GM12872 (cell line): ENCODE data around the gene DUSP21.

Source experiments
- CTCF ChIP-seq: IDR thresholded peaks from 3 replicates; pipeline ENCODE4 v1.5.1; 2011; ENCODE audit warnings: low read depth, mild to moderate bottlenecking, low read length, moderate library complexity; ENCODE audit not compliant: insufficient read depth

The DUSP21 gene

GRCh38 chrX:44881549-44881948 lies 37.7 kb downstream of the DUSP21 start:
- no peak for TF ChIP-seq CTCF

DNA sequence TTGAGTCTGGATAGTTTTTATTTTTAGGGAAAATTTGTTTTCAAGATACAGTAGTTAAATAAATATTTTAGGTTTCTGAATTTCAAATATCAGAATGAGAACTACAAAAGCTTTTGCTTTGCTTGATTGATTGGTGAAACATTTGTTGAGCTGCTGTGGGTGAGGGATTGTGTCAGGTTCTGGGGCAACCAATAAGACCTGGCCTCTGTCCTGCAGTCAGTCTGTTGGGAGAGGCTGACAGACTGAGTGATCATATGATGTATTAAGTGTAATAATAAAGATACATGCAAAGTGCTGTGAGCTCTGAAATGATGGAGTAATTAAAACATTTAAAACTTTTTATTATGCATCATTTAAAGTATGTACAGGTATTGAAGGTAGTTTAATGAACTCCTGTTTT lies 38.8 kb downstream of the DUSP21 start:
- no peak for TF ChIP-seq CTCF

DNA sequence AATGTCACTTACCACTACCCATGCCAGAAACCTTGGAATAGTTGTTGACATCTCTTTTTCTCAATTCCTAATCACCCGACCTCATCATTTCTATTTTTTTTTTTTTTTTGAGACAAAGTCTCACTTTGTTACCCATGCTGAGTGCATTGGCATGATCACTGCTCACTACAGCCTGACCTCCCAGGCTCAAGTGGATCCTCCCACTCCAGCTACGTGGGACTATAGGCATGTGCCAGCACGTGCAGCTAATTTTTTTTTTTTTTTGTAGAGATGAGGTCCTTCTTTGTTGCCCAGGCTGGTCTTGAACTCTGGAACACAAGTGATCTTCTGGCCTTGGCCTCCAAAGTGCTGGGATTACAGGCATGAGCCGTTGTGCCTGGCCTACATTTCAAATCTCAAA lies 41.1 kb downstream of the DUSP21 start:
- TF ChIP-seq CTCF: no peak

GRCh38 chrX:44889824-44890223 lies 46.0 kb downstream of the DUSP21 start:
- TF ChIP-seq CTCF: no peak

DNA sequence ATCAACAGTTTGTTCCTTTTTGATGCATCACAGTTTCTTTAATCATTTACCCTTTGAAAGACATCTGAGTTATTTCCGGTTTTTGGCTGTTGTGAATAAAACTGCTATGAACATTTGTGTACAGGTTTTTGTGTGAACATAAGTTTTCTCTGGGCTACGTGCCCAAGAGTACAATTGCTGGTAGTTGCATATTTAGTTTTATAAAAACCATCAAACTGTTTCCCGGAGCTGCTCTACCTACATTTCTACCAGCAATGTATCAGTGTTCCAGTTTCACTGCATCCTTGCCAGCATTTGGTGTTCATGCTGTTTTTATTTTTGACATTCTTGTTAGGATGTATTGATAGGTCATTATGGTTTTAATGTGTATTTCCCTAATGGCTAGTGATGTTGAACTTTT lies 46.4 kb downstream of the DUSP21 start:
- no peak for TF ChIP-seq CTCF

- no peak for TF ChIP-seq CTCF
These were observed 47.8 kb downstream of the DUSP21 start for GRCh38 chrX:44891642-44892041.
